SU-DHL-6 (cell line): Measurements from ENCODE around the gene PALS2.

Experiments
- H2AFZ ChIP-seq: fragments of 200-600 bp; sonication (generic); 2 replicates; pipeline ENCODE4 v1.6.1; 2014; ENCODE audit warnings: low read depth, mild to moderate bottlenecking, moderate library complexity, mixed read lengths, antibody characterized with exemption, low read length; ENCODE audit not compliant: severe bottlenecking
- H3F3A ChIP-seq: fragments of 200-600 bp; shearing (Covaris generic); 2 replicates; pipeline ENCODE4 v1.6.0; 2016; ENCODE audit warnings: antibody characterized with exemption, mild to moderate bottlenecking; ENCODE audit not compliant: insufficient read depth
- H3K27ac ChIP-seq: fragments of 200-600 bp; sonication (generic); 2 replicates; pipeline ENCODE4 v1.5.1; 2016; ENCODE audit warnings: low read depth, mild to moderate bottlenecking, low read length, moderate library complexity, mixed read lengths
- H3K27me3 ChIP-seq: fragments of 200-600 bp; sonication (generic), shearing (Covaris generic); 2 replicates; pipeline ENCODE4 v1.6.0; 2014; ENCODE audit warnings: mild to moderate bottlenecking, low read length
- H3K36me3 ChIP-seq: fragments of 200-600 bp; sonication (generic); 2 replicates; pipeline ENCODE4 v1.6.1; 2014; ENCODE audit warnings: mild to moderate bottlenecking, low read length, mixed read lengths
- H3K4me2 ChIP-seq: fragments of 300-600, 200-600 bp; shearing (Covaris generic), sonication (generic); 2 replicates; pipeline ENCODE4 v1.6.0; 2014; ENCODE audit warnings: low read length, low read depth, mild to moderate bottlenecking; ENCODE audit not compliant: poor library complexity, severe bottlenecking
- H3K4me3 ChIP-seq: fragments of 200-600 bp; sonication (generic); 2 replicates; pipeline ENCODE4 v1.5.1; 2014; ENCODE audit warnings: antibody characterized with exemption, low read length, mild to moderate bottlenecking, mixed read lengths; ENCODE audit not compliant: insufficient read depth, poor library complexity, severe bottlenecking
- H3K79me2 ChIP-seq: fragments of 200-600 bp; sonication (generic); 2 replicates; pipeline ENCODE4 v1.6.1; 2014; ENCODE audit warnings: mild to moderate bottlenecking, low read length, moderate library complexity; ENCODE audit not compliant: insufficient read depth
- H3K9ac ChIP-seq: fragments of 200-600 bp; sonication (generic); 2 replicates; pipeline ENCODE4 v1.7.0; 2014; ENCODE audit warnings: mild to moderate bottlenecking, low read length
- H3K9me2 ChIP-seq: fragments of 200-600 bp; sonication (generic); replicated peaks from 2 replicates; pipeline ENCODE4 v1.6.1; 2014; ENCODE audit warnings: low read length; ENCODE audit not compliant: insufficient read depth
- H3K9me3 ChIP-seq: fragments of 200-600 bp; sonication (generic); 2 replicates; pipeline ENCODE4 v1.6.1; 2014; ENCODE audit warnings: low read length, mixed read lengths; ENCODE audit not compliant: insufficient read depth
- H4K20me1 ChIP-seq: fragments of 200-600 bp; sonication (generic); 2 replicates; pipeline ENCODE4 v1.6.1; 2014; ENCODE audit warnings: low read depth, mild to moderate bottlenecking, antibody characterized with exemption, low read length, moderate library complexity, mixed read lengths
- CTCF ChIP-seq: fragments of 200-600 bp; sonication (generic); IDR thresholded peaks from one replicate; pipeline ENCODE4 v1.5.1; 2017; ENCODE audit warnings: antibody characterized with exemption, mild to moderate bottlenecking, low read length, moderate library complexity; ENCODE audit not compliant: insufficient read depth, poor library complexity, severe bottlenecking
- EZH2phosphoT487 ChIP-seq: fragments of 200-600 bp; sonication (generic), shearing (Covaris generic); conservative IDR thresholded peaks from 2 replicates; pipeline ENCODE4 v1.6.1; 2018; ENCODE audit warnings: mild to moderate bottlenecking, antibody characterized with exemption, low read length, moderate library complexity, mixed read lengths

Gene PALS2

GRCh38 chr7:24601600-24601999, 28.3 kb downstream of the PALS2 start:
- no peak overlapping the region for H3K4me3 ChIP-seq

GRCh38 chr7:24602860-24603456, 29.7 kb downstream of the PALS2 start:
- TF ChIP-seq EZH2phosphoT487 (no peak), CTCF (no peak)

More at GRCh38 chr7:24601600-24601999, 28.3 kb downstream of the PALS2 start:
- no peak overlapping the region for H2AFZ ChIP-seq
- no peak overlapping the region for H3K27ac ChIP-seq
- 0 out of 2 replicates have a peak, but pooled peaks cover 8% of the 10 kb centered on the region for H3K9me3 ChIP-seq
- no peak overlapping the region for H3K4me2 ChIP-seq
- H3K27me3 ChIP-seq, result no peaks in the 10 kb centered on the region
- H3F3A ChIP-seq, result no peaks in the 10 kb centered on the region
- peaks cover 7% of the 10 kb centered on the region for H3K36me3 ChIP-seq
- H3K9me2 ChIP-seq, result no peaks in the 10 kb centered on the region
- no peak overlapping the region for H3K9ac ChIP-seq
- peaks cover 83% of the 10 kb centered on the region for H3K79me2 ChIP-seq
- no peak for TF ChIP-seq EZH2phosphoT487
- TF ChIP-seq CTCF, result no peak
- peaks cover 25% of the 10 kb centered on the region for H4K20me1 ChIP-seq

GRCh38 chr7:24604630-24605029, 31.4 kb downstream of the PALS2 start:
- H3K27ac ChIP-seq, result no peak overlapping the region

More at GRCh38 chr7:24602860-24603456, 29.7 kb downstream of the PALS2 start:
- H3K79me2 ChIP-seq, result peaks cover 81% of the 10 kb centered on the region
- no peak overlapping the region for H3K4me3 ChIP-seq
- no peaks in the 10 kb centered on the region for H3K27me3 ChIP-seq
- H3K4me2 ChIP-seq, result no peak overlapping the region
- H3F3A ChIP-seq, result no peaks in the 10 kb centered on the region
- H3K9me2 ChIP-seq, result no peaks in the 10 kb centered on the region
- H4K20me1 ChIP-seq, result peaks cover 33% of the 10 kb centered on the region; the same call in 1 of the 2 replicates
- peaks cover 7% of the 10 kb centered on the region for H3K36me3 ChIP-seq
- no peak overlapping the region for H2AFZ ChIP-seq
- no peak overlapping the region for H3K27ac ChIP-seq
- no peak overlapping the region for H3K9ac ChIP-seq
- 0 out of 2 replicates have a peak, but pooled peaks cover 8% of the 10 kb centered on the region for H3K9me3 ChIP-seq

More at GRCh38 chr7:24604630-24605029, 31.4 kb downstream of the PALS2 start:
- H3K4me3 ChIP-seq, result no peak overlapping the region
- H3F3A ChIP-seq, result no peaks in the 10 kb centered on the region
- no peak overlapping the region for H3K9ac ChIP-seq
- H3K9me3 ChIP-seq, result 0 out of 2 replicates have a peak, but pooled peaks cover 8% of the 10 kb centered on the region
- TF ChIP-seq EZH2phosphoT487 (no peak), CTCF (no peak)
- H3K36me3 ChIP-seq, result peaks cover 7% of the 10 kb centered on the region
- H3K79me2 ChIP-seq, result peaks cover 85% of the 10 kb centered on the region
- no peak overlapping the region for H3K4me2 ChIP-seq
- H3K9me2 ChIP-seq, result no peaks in the 10 kb centered on the region
- H4K20me1 ChIP-seq, result peaks cover 39% of the 10 kb centered on the region; the same call in 1 of the 2 replicates
- no peaks in the 10 kb centered on the region for H3K27me3 ChIP-seq
- no peak overlapping the region for H2AFZ ChIP-seq
